HEK293 (cell line): ENCODE measurements around the gene TLE4.

Source experiments
- CTCF ChIP-seq: fragments of 450-650 bp; formaldehyde crosslinking; IDR thresholded peaks from 2 replicates; pipeline ENCODE4 v1.5.1; 2016; ENCODE audit warnings: missing biosample characterization, missing genetic modification characterization
- ZEB2 ChIP-seq: fragments of 450-650 bp; formaldehyde crosslinking; IDR thresholded peaks from 2 replicates; pipeline ENCODE4 v1.5.1; 2016; ENCODE audit warnings: missing biosample characterization, missing genetic modification characterization
- ZNF654 ChIP-seq: fragments of 450-650 bp; formaldehyde crosslinking; IDR thresholded peaks from 2 replicates; pipeline ENCODE4 v1.5.1; 2016; ENCODE audit warnings: low read depth, missing biosample characterization, missing genetic modification characterization

- TF ChIP-seq CTCF (no peak), ZNF654 (tag by site-specific recombination) (no peak), ZEB2 (tag by site-specific recombination) (no peak)
Observed at GRCh38 chr9:79768194-79768593, 196.4 kb downstream of the TLE4 start.
